A673 (cell line): Measurements from ENCODE around the gene CDKN1A.

Experiments
- EZH2 ChIP-seq: fragments of 200-600 bp; sonication (generic); IDR thresholded peaks from 2 replicates; pipeline ENCODE4 v1.6.1; 2017; ENCODE audit warnings: borderline replicate concordance, low read depth, mild to moderate bottlenecking, mixed read lengths, antibody characterized with exemption, low read length; ENCODE audit not compliant: poor library complexity, severe bottlenecking
- TF ChIP-seq, protein P1 (sequence below): fragments of 300-800, 200-600 bp; sonication (generic); conservative IDR thresholded peaks from 2 replicates; pipeline ENCODE4 v1.5.1; 2017; ENCODE audit warnings: low read depth, mild to moderate bottlenecking, antibody characterized with exemption, low read length, moderate library complexity, mixed read lengths

GRCh38 chr6:36656441-36656840, 22.1 kb upstream of the CDKN1A start:
- no peak for TF ChIP-seq EZH2
- TF ChIP-seq, protein P1, sequence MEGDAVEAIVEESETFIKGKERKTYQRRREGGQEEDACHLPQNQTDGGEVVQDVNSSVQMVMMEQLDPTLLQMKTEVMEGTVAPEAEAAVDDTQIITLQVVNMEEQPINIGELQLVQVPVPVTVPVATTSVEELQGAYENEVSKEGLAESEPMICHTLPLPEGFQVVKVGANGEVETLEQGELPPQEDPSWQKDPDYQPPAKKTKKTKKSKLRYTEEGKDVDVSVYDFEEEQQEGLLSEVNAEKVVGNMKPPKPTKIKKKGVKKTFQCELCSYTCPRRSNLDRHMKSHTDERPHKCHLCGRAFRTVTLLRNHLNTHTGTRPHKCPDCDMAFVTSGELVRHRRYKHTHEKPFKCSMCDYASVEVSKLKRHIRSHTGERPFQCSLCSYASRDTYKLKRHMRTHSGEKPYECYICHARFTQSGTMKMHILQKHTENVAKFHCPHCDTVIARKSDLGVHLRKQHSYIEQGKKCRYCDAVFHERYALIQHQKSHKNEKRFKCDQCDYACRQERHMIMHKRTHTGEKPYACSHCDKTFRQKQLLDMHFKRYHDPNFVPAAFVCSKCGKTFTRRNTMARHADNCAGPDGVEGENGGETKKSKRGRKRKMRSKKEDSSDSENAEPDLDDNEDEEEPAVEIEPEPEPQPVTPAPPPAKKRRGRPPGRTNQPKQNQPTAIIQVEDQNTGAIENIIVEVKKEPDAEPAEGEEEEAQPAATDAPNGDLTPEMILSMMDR, result no peak
